ENCODE results near the gene CCNO. TPM values are rescaled to one million over a fixed set of nuclear protein-coding genes. Genes with fewer than 3 reads are reported as not detected.

CCNO gene
- total and polyA plus RNA-seq, 10 of the 15 experiments (the other 5 are each of a cell fraction or from before 2014, with no cell fraction given), result 0.05 TPM; not detected in 9

DNA sequence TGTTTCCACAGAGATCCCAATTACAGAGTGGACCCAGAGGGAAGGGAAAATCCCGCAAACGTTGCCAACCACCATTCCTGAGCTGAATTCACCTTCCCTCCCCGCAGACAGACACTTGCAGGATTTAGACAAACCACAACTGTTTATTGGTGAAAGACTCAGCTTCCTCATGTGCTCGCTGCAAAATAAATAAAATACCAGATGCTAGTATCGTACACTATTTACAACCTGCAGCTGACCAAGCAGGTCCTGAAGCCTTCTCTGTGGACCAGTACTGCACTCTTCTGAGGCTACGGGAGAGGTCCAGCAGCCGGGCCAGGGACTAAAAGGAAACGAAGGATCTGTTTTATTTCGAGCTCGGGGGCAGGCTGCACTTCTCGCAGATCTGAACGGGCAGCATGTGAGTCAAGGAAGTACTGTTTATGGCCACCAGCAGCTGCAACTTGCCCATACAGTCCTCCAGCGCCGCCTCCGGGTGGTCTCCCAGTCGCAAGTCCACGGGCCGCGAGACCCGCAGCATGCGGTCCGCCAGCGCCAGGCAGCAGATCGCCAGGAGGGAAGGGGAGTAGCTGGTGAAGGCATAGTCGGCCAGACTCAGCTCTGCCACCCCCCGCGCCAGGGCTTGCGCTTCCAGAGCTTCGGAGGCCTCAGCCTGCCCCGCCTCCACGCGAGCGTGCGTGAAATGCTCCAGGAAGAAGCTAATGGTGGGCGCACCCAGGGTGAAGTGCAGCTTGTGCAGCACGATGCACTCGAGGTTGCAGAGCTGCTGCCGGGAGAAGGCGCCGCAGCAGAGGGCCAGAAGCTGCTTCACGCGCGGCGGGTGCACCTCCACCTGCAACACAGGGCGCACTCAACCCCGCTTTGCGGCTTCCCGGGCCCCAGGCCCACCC, 2.1 kb downstream of the CCNO start:
- in situ Hi-C loops (cut with MboI) (no loop called here), intact Hi-C loops (cut with micrococcal nuclease; ENCODE audit: unreplicated experiment) (no loop called here)
- TF ChIP-seq, protein P1, sequence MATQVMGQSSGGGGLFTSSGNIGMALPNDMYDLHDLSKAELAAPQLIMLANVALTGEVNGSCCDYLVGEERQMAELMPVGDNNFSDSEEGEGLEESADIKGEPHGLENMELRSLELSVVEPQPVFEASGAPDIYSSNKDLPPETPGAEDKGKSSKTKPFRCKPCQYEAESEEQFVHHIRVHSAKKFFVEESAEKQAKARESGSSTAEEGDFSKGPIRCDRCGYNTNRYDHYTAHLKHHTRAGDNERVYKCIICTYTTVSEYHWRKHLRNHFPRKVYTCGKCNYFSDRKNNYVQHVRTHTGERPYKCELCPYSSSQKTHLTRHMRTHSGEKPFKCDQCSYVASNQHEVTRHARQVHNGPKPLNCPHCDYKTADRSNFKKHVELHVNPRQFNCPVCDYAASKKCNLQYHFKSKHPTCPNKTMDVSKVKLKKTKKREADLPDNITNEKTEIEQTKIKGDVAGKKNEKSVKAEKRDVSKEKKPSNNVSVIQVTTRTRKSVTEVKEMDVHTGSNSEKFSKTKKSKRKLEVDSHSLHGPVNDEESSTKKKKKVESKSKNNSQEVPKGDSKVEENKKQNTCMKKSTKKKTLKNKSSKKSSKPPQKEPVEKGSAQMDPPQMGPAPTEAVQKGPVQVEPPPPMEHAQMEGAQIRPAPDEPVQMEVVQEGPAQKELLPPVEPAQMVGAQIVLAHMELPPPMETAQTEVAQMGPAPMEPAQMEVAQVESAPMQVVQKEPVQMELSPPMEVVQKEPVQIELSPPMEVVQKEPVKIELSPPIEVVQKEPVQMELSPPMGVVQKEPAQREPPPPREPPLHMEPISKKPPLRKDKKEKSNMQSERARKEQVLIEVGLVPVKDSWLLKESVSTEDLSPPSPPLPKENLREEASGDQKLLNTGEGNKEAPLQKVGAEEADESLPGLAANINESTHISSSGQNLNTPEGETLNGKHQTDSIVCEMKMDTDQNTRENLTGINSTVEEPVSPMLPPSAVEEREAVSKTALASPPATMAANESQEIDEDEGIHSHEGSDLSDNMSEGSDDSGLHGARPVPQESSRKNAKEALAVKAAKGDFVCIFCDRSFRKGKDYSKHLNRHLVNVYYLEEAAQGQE (IDR thresholded peaks at IDR 0.05; ENCODE audit: low read depth, low read length), result no peak
- TF ChIP-seq FOS (IDR thresholded peaks at IDR 0.05; ENCODE audit: borderline replicate concordance, extremely low read depth, insufficient read length) (no peak), CTCF (IDR thresholded peaks at IDR 0.05 in 2 of 3, conservative IDR thresholded peaks at IDR 0.05 in 1 of 3; ENCODE audit: control insufficient read depth in 2 of 3, extremely low read depth in 1 of 3, insufficient read depth in 1 of 3, low read depth in 3 of 3, low read length in 3 of 3) (no peak), ETV6 (conservative IDR thresholded peaks at IDR 0.05 in 1 of 2, IDR thresholded peaks at IDR 0.05 in 1 of 2; ENCODE audit: borderline replicate concordance in 1 of 2, low read depth in 1 of 2) (no peak), CBX3 (IDR thresholded peaks at IDR 0.05; ENCODE audit: borderline replicate concordance, low read depth) (no peak), RFX5 (IDR thresholded peaks at IDR 0.05; ENCODE audit: low read depth, low read length) (no peak), ZNF24 (IDR thresholded peaks at IDR 0.05) (no peak), SUPT20H (IDR thresholded peaks at IDR 0.05; ENCODE audit: borderline replicate concordance, control insufficient read depth, low read depth, low read length) (no peak), SMC3 (IDR thresholded peaks at IDR 0.05; ENCODE audit: borderline replicate concordance, low read length) (no peak), CREB1 (IDR thresholded peaks at IDR 0.05; ENCODE audit: low read depth) (no peak), SUZ12 (IDR thresholded peaks at IDR 0.05; ENCODE audit: unreplicated experiment) (no peak), EZH2 (IDR thresholded peaks at IDR 0.05; ENCODE audit: borderline replicate concordance, control insufficient read depth, low read depth, low read length) (no peak), STAT3 (IDR thresholded peaks at IDR 0.05; ENCODE audit: low read depth, low read length) (no peak), WRNIP1 (IDR thresholded peaks at IDR 0.05; ENCODE audit: borderline replicate concordance, low read depth, low read length) (no peak)
- TF ChIP-seq, protein P2, sequence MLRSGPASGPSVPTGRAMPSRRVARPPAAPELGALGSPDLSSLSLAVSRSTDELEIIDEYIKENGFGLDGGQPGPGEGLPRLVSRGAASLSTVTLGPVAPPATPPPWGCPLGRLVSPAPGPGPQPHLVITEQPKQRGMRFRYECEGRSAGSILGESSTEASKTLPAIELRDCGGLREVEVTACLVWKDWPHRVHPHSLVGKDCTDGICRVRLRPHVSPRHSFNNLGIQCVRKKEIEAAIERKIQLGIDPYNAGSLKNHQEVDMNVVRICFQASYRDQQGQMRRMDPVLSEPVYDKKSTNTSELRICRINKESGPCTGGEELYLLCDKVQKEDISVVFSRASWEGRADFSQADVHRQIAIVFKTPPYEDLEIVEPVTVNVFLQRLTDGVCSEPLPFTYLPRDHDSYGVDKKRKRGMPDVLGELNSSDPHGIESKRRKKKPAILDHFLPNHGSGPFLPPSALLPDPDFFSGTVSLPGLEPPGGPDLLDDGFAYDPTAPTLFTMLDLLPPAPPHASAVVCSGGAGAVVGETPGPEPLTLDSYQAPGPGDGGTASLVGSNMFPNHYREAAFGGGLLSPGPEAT (IDR thresholded peaks at IDR 0.05; ENCODE audit: low read depth), result no peak
- 0 out of 2 replicates have a peak overlapping the region, but pooled peaks have one; percentile 27 for H3K4me2 ChIP-seq (ENCODE audit: control insufficient read depth, insufficient read depth)
- no peaks in the 10 kb centered on the region; the same call in 2 of the 3 replicates for H3K9me3 ChIP-seq (replicated peaks; ENCODE audit: control insufficient read depth, insufficient read depth, low read length)
- H3K4me3 ChIP-seq, result no peak overlapping the region
- H3K9ac ChIP-seq (ENCODE audit: control insufficient read depth, insufficient read depth, low read length), result no peak overlapping the region
- 6% methylated on average over 47 of the region's 48 CpGs for WGBS (ENCODE audit: insufficient coverage, insufficient replicate concordance, low lambda C conversion rate, missing lambda C conversion rate)
- no peak overlapping the region for H2AFZ ChIP-seq (ENCODE audit: control insufficient read depth, low read depth, low read length)
- FAIRE-seq (no peak), ATAC-seq (peak; percentile 6; the same call in 2 of the 3 replicates), DNase-seq (ENCODE audit: low read depth, low spot score) (no peak)
- H4K20me1 ChIP-seq (ENCODE audit: control insufficient read depth, insufficient read depth), result no peaks in the 10 kb centered on the region
- ChIA-PET POLR2A (no interaction called here), RAD21 (ENCODE audit: unreplicated experiment) (no interaction called here), CTCF (interaction anchor here (0.6 kb wide), 1 partner anchor 21 kb away, joined by 3 read pairs; no protein-coding TSS in a partner anchor), SMC1A (ENCODE audit: uncharacterized antibody, unreplicated experiment) (no interaction called here)
- no peaks in the 10 kb centered on the region for H3K79me2 ChIP-seq (ENCODE audit: control insufficient read depth, insufficient read depth, low read length)
- no peaks in the 10 kb centered on the region for H3K36me3 ChIP-seq (ENCODE audit: control insufficient read depth in 2 of 2, insufficient read depth in 2 of 2, low read length in 1 of 2)
- BruUV-seq (replicated peaks), result no TSS peak
- H3K27ac ChIP-seq (ENCODE audit: control insufficient read depth, insufficient read depth), result no peak overlapping the region
- peaks cover 34 to 45% of the 10 kb centered on the region in 2 experiments for H3K27me3 ChIP-seq (replicated peaks in 1 of 2; ENCODE audit: control insufficient read depth in 2 of 2, insufficient read depth in 2 of 2, low read length in 1 of 2)
- peaks cover 18% of the 10 kb centered on the region for H3K4me1 ChIP-seq (ENCODE audit: control insufficient read depth, insufficient read depth, low read length)

All from GM12878 (cell line).